Rectal smooth muscle tissue (tissue), 1 donor: ENCODE data around the gene MBD5.

Experiments used
- H3K27ac ChIP-seq: one replicate; pipeline ENCODE4 v1.7.0; 2013; ENCODE audit warnings: low read depth, low read length, inconsistent platforms
- H3K27me3 ChIP-seq: one replicate; pipeline ENCODE4 v1.7.0; 2013; ENCODE audit warnings: low read length; ENCODE audit not compliant: control insufficient read depth, insufficient read depth
- H3K36me3 ChIP-seq: one replicate; pipeline ENCODE4 v1.7.0; 2013; ENCODE audit warnings: low read length; ENCODE audit not compliant: control insufficient read depth, insufficient read depth
- H3K4me1 ChIP-seq: one replicate; pipeline ENCODE4 v1.7.0; 2013; ENCODE audit warnings: low read length; ENCODE audit not compliant: control insufficient read depth, insufficient read depth
- H3K4me3 ChIP-seq: one replicate; pipeline ENCODE4 v1.7.0; 2013; ENCODE audit warnings: low read length
- H3K9ac ChIP-seq: one replicate; pipeline ENCODE4 v1.7.0; 2013; ENCODE audit warnings: low read length

The MBD5 gene

GRCh38 chr2:148201075-148202004 lies 180.4 kb downstream of the MBD5 start:
- Histone ChIP-seq H3K4me3 (no peak overlapping the region), H3K27me3 (no peaks in the 10 kb centered on the region), H3K27ac (no peak overlapping the region), H3K4me1 (no peaks in the 10 kb centered on the region), H3K9ac (no peak overlapping the region), H3K36me3 (no peaks in the 10 kb centered on the region)

- H3K4me3 ChIP-seq: no peak overlapping the region
- no peak overlapping the region for H3K27ac ChIP-seq
- H3K9ac ChIP-seq: no peak overlapping the region
- H3K27me3 ChIP-seq: no peaks in the 10 kb centered on the region
- no peaks in the 10 kb centered on the region for H3K36me3 ChIP-seq
- H3K4me1 ChIP-seq: no peaks in the 10 kb centered on the region
Observed at GRCh38 chr2:148202237-148202636, 181.3 kb downstream of the MBD5 start.

GRCh38 chr2:148207111-148207510 lies 186.2 kb downstream of the MBD5 start:
- no peaks in the 10 kb centered on the region for H3K4me1 ChIP-seq
- H3K9ac ChIP-seq: no peak overlapping the region
- no peak overlapping the region for H3K27ac ChIP-seq
- no peaks in the 10 kb centered on the region for H3K27me3 ChIP-seq
- H3K4me3 ChIP-seq: no peak overlapping the region
- H3K36me3 ChIP-seq: no peaks in the 10 kb centered on the region

GRCh38 chr2:148209603-148210002 lies 188.7 kb downstream of the MBD5 start:
- Histone ChIP-seq H3K27me3 (no peaks in the 10 kb centered on the region), H3K9ac (no peak overlapping the region)

GRCh38 chr2:148218326-148219075 lies 197.6 kb downstream of the MBD5 start:
- Histone ChIP-seq H3K9ac (no peak overlapping the region), H3K36me3 (no peaks in the 10 kb centered on the region), H3K4me1 (no peaks in the 10 kb centered on the region), H3K27me3 (no peaks in the 10 kb centered on the region), H3K27ac (no peak overlapping the region), H3K4me3 (no peak overlapping the region)

More at GRCh38 chr2:148209603-148210002, 188.7 kb downstream of the MBD5 start:
- H3K4me1 ChIP-seq: no peaks in the 10 kb centered on the region
- no peaks in the 10 kb centered on the region for H3K36me3 ChIP-seq
- no peak overlapping the region for H3K27ac ChIP-seq
- no peak overlapping the region for H3K4me3 ChIP-seq

GRCh38 chr2:148221166-148221565 lies 200.3 kb downstream of the MBD5 start:
- H3K4me1 ChIP-seq: no peaks in the 10 kb centered on the region
- H3K27ac ChIP-seq: no peak overlapping the region
- H3K4me3 ChIP-seq: no peak overlapping the region
- no peak overlapping the region for H3K9ac ChIP-seq
- no peaks in the 10 kb centered on the region for H3K36me3 ChIP-seq
- H3K27me3 ChIP-seq: no peaks in the 10 kb centered on the region

GRCh38 chr2:148221926-148222325 lies 201.0 kb downstream of the MBD5 start:
- Histone ChIP-seq H3K27ac (no peak overlapping the region), H3K9ac (no peak overlapping the region), H3K4me1 (no peaks in the 10 kb centered on the region), H3K4me3 (no peak overlapping the region), H3K27me3 (no peaks in the 10 kb centered on the region), H3K36me3 (no peaks in the 10 kb centered on the region)

GRCh38 chr2:148231858-148232257 lies 211.0 kb downstream of the MBD5 start:
- Histone ChIP-seq H3K36me3 (peaks cover 2% of the 10 kb centered on the region), H3K4me3 (no peak overlapping the region), H3K4me1 (no peaks in the 10 kb centered on the region), H3K27me3 (no peaks in the 10 kb centered on the region), H3K27ac (no peak overlapping the region), H3K9ac (no peak overlapping the region)

- no peaks in the 10 kb centered on the region for H3K4me1 ChIP-seq
- H3K9ac ChIP-seq: no peak overlapping the region
- no peaks in the 10 kb centered on the region for H3K27me3 ChIP-seq
- no peak overlapping the region for H3K4me3 ChIP-seq
- peaks cover 5% of the 10 kb centered on the region for H3K36me3 ChIP-seq
- H3K27ac ChIP-seq: no peak overlapping the region
Observed at GRCh38 chr2:148234143-148234542, 213.3 kb downstream of the MBD5 start.

- H3K27ac ChIP-seq: no peak overlapping the region
Observed at GRCh38 chr2:148237911-148238310, 217.0 kb downstream of the MBD5 start.

GRCh38 chr2:148238561-148238960 lies 217.7 kb downstream of the MBD5 start:
- no peaks in the 10 kb centered on the region for H3K27me3 ChIP-seq

More at GRCh38 chr2:148237911-148238310, 217.0 kb downstream of the MBD5 start:
- Histone ChIP-seq H3K36me3 (peaks cover 5% of the 10 kb centered on the region), H3K4me1 (no peaks in the 10 kb centered on the region), H3K9ac (no peak overlapping the region), H3K4me3 (no peak overlapping the region), H3K27me3 (no peaks in the 10 kb centered on the region)

GRCh38 chr2:148240838-148241237 lies 219.9 kb downstream of the MBD5 start:
- peaks cover 5% of the 10 kb centered on the region for H3K36me3 ChIP-seq
- no peak overlapping the region for H3K9ac ChIP-seq
- H3K4me3 ChIP-seq: no peak overlapping the region
- no peaks in the 10 kb centered on the region for H3K27me3 ChIP-seq
- H3K4me1 ChIP-seq: no peaks in the 10 kb centered on the region
- no peak overlapping the region for H3K27ac ChIP-seq

More at GRCh38 chr2:148238561-148238960, 217.7 kb downstream of the MBD5 start:
- H3K9ac ChIP-seq: no peak overlapping the region
- no peak overlapping the region for H3K27ac ChIP-seq
- H3K36me3 ChIP-seq: peaks cover 5% of the 10 kb centered on the region
- no peaks in the 10 kb centered on the region for H3K4me1 ChIP-seq
- no peak overlapping the region for H3K4me3 ChIP-seq
